OCI-LY1 (cell line): ENCODE measurements around the gene CFAP77.

Source experiments
- EZH2 ChIP-seq: fragments of 200-600 bp; sonication (generic), shearing (Covaris generic); IDR thresholded peaks from 2 replicates; pipeline ENCODE4 v1.8.0; 2017; ENCODE audit warnings: borderline replicate concordance, mixed run types, mild to moderate bottlenecking, antibody characterized with exemption, low read length, moderate library complexity, mixed read lengths
- TF ChIP-seq, protein P1 (sequence below): fragments of 200-600 bp; sonication (generic), shearing (Covaris generic); IDR thresholded peaks from 2 replicates; pipeline ENCODE4 v1.5.1; 2017; ENCODE audit warnings: mild to moderate bottlenecking, antibody characterized with exemption, low read length, moderate library complexity, mixed read lengths

DNA sequence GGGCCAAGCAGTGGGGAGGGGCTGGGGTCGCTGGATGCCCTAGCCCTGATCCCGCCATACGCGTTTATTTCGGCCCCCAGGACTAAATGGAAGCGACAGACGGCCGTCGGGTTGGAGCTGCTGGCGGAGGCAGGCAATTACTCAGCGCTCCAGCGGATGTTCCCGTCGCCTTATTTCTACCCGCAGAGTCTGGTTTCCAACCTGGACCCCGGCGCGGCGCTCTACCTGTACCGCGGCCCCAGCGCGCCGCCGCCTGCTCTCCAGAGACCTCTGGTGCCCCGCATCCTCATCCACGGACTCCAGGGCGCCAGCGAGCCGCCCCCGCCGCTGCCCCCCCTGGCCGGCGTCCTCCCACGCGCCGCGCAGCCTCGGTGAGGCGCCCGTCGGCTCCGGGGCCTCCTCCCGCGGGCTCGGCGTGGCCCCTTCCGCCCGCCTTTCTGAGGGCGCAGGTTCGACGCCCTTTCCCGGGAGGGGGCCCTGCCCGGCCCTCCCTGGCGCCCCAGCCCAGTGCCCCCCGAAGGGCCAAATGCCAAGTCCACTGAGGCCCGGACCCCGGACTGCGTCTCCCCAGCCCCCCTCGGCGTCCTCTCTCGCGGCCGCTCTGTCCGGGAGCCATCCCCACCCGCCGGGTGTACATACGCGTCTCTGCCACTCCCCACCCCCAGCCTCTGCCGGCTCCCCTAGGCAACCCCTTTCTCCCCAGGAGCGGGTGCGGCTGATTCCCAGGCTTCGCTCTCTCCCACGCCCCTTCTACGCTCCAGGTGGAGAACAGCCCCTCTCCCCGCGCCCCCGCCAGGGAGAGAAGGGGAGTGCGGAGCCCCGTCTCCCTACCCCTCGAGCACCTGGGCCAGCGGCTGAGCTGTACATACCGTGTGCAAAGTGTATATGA is 179.4 kb downstream of the CFAP77 start:
- TF ChIP-seq, protein P1, sequence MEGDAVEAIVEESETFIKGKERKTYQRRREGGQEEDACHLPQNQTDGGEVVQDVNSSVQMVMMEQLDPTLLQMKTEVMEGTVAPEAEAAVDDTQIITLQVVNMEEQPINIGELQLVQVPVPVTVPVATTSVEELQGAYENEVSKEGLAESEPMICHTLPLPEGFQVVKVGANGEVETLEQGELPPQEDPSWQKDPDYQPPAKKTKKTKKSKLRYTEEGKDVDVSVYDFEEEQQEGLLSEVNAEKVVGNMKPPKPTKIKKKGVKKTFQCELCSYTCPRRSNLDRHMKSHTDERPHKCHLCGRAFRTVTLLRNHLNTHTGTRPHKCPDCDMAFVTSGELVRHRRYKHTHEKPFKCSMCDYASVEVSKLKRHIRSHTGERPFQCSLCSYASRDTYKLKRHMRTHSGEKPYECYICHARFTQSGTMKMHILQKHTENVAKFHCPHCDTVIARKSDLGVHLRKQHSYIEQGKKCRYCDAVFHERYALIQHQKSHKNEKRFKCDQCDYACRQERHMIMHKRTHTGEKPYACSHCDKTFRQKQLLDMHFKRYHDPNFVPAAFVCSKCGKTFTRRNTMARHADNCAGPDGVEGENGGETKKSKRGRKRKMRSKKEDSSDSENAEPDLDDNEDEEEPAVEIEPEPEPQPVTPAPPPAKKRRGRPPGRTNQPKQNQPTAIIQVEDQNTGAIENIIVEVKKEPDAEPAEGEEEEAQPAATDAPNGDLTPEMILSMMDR, result no peak
- no peak for TF ChIP-seq EZH2
